Endothelial cell of umbilical vein (primary cell): ENCODE measurements around the gene XPO6.

Experiments
- EZH2 ChIP-seq: IDR thresholded peaks from 2 replicates; pipeline ENCODE4 v1.6.1; 2012; ENCODE audit warnings: borderline replicate concordance, low read depth, mild to moderate bottlenecking, moderate library complexity, low read length, inconsistent platforms; ENCODE audit not compliant: severe bottlenecking
- JUN ChIP-seq: IDR thresholded peaks from 2 replicates; pipeline ENCODE4 v1.6.1; 2011; ENCODE audit warnings: borderline replicate concordance, low read depth; ENCODE audit not compliant: insufficient read length, insufficient read depth
- MAX ChIP-seq: IDR thresholded peaks from 2 replicates; pipeline ENCODE4 v1.6.1; 2011; ENCODE audit not compliant: insufficient read depth, insufficient read length
- POLR2A ChIP-seq: IDR thresholded peaks from 2 replicates; pipeline ENCODE4 v1.6.1; 2012; ENCODE audit warnings: low read depth, mild to moderate bottlenecking, control low read depth, low read length
- POLR2AphosphoS5 ChIP-seq: IDR thresholded peaks from 2 replicates; pipeline ENCODE4 v1.6.1; 2012; ENCODE audit warnings: low read depth, mild to moderate bottlenecking, control low read depth, low read length, moderate library complexity; ENCODE audit not compliant: insufficient read depth
- TF ChIP-seq, protein P1 (sequence below), 2 donors: IDR thresholded peaks; 1 replicate in 1 of 2; 2 replicates in 1 of 2; pipeline ENCODE4 v1.5.1; 2011; ENCODE audit warnings: low read length in 2 of 2, mild to moderate bottlenecking in 2 of 2, moderate library complexity in 2 of 2, control low read depth in 1 of 2, inconsistent platforms in 1 of 2, low read depth in 1 of 2; ENCODE audit not compliant: insufficient read depth in 1 of 2; ENCODE audit errors: extremely low read depth in 1 of 2

DNA sequence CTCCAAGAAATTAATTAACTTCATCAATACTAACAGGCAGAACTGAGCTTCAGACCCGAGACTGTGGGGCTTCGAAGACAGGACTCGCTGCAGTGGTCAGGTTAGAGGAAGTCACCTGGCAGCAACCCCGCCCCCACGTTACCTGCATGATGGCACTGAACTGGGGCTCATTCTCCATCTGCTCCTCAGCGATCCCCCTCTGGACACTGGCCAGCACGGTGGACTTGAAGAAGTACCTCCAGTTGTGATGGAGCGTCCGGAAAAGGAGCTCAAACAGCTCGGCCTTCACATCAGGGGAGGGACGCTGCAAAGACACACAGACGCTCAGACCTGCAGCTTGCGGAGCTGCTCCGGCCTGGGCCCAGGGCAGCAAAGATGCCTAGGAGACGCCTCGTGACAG, 107.4 kb downstream of the XPO6 start:
- TF ChIP-seq, protein P1, sequence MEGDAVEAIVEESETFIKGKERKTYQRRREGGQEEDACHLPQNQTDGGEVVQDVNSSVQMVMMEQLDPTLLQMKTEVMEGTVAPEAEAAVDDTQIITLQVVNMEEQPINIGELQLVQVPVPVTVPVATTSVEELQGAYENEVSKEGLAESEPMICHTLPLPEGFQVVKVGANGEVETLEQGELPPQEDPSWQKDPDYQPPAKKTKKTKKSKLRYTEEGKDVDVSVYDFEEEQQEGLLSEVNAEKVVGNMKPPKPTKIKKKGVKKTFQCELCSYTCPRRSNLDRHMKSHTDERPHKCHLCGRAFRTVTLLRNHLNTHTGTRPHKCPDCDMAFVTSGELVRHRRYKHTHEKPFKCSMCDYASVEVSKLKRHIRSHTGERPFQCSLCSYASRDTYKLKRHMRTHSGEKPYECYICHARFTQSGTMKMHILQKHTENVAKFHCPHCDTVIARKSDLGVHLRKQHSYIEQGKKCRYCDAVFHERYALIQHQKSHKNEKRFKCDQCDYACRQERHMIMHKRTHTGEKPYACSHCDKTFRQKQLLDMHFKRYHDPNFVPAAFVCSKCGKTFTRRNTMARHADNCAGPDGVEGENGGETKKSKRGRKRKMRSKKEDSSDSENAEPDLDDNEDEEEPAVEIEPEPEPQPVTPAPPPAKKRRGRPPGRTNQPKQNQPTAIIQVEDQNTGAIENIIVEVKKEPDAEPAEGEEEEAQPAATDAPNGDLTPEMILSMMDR (IDR thresholded peaks at IDR 0.05; ENCODE audit: extremely low read depth in 1 of 2, insufficient read depth in 1 of 2, low read depth in 1 of 2, low read length in 2 of 2), result no peak
- TF ChIP-seq POLR2AphosphoS5 (no peak), MAX (no peak), POLR2A (no peak), EZH2 (no peak), JUN (no peak)
